ENCODE measurements around the gene MKRN1. TPM values are rescaled to one million over a fixed set of nuclear protein-coding genes. Genes with fewer than 3 reads are reported as not detected.

The MKRN1 gene
- total RNA-seq, 1 donor from 2014 or later: 111 TPM

- Mint-ChIP-seq H3K9me3 (ENCODE audit: unreplicated experiment) (no peaks in the 10 kb centered on the region), H3K4me1 (ENCODE audit: unreplicated experiment) (peaks cover 7% of the 10 kb centered on the region), H3K27ac (ENCODE audit: unreplicated experiment) (no peak overlapping the region), H3K36me3 (ENCODE audit: unreplicated experiment) (no peaks in the 10 kb centered on the region), H3K27me3 (ENCODE audit: unreplicated experiment) (peaks cover 21% of the 10 kb centered on the region), H3K4me3 (ENCODE audit: unreplicated experiment) (no peak overlapping the region)
- DNase-seq (ENCODE audit: extremely low spot score, unreplicated experiment): no peak
- TF ChIP-seq CTCF (IDR thresholded peaks at IDR 0.05): no peak
Measured at GRCh38 chr7:140415361-140415760, 63.9 kb downstream of the MKRN1 start.

GRCh38 chr7:140404565-140405065, 74.7 kb downstream of the MKRN1 start:
- Mint-ChIP-seq H3K27ac (ENCODE audit: unreplicated experiment) (no peak overlapping the region), H3K4me1 (ENCODE audit: unreplicated experiment) (peaks cover 19% of the 10 kb centered on the region), H3K36me3 (ENCODE audit: unreplicated experiment) (no peaks in the 10 kb centered on the region), H3K4me3 (ENCODE audit: unreplicated experiment) (no peak overlapping the region), H3K9me3 (ENCODE audit: unreplicated experiment) (no peaks in the 10 kb centered on the region), H3K27me3 (ENCODE audit: unreplicated experiment) (peaks cover 19% of the 10 kb centered on the region)
- no peak for DNase-seq (ENCODE audit: extremely low spot score, unreplicated experiment)
- no peak for TF ChIP-seq CTCF (IDR thresholded peaks at IDR 0.05)

- DNase-seq (ENCODE audit: extremely low spot score, unreplicated experiment): no peak
- no peaks in the 10 kb centered on the region for H3K36me3 Mint-ChIP-seq (ENCODE audit: unreplicated experiment)
- H3K9me3 Mint-ChIP-seq (ENCODE audit: unreplicated experiment): no peaks in the 10 kb centered on the region
- TF ChIP-seq CTCF (IDR thresholded peaks at IDR 0.05): no peak
- H3K27me3 Mint-ChIP-seq (ENCODE audit: unreplicated experiment): peaks cover 19% of the 10 kb centered on the region
- H3K4me3 Mint-ChIP-seq (ENCODE audit: unreplicated experiment): peak within 1 kb of the TSS; percentile 47
- no peak within 1 kb of the TSS for H3K27ac Mint-ChIP-seq (ENCODE audit: unreplicated experiment)
- H3K4me1 Mint-ChIP-seq (ENCODE audit: unreplicated experiment): peaks cover 19% of the 10 kb centered on the region
Measured at GRCh38 chr7:140403878-140404564, 75.3 kb downstream of the MKRN1 start, which contains the start of gene RAB19. RAB19 (plus strand) TSS chr7:140404058; CDS start chr7:140407647, 3,589 bp downstream.

Other genes starting within 250 kb of the MKRN1 start
- gene SLC37A3, start 81.0 kb downstream of the MKRN1 start, total RNA-seq: 63.8 and 72.7 TPM in 2 replicates
- not detected in 2 replicates for gene RAB19, start 75.4 kb downstream of the MKRN1 start, total RNA-seq
- 53.3 and 56.6 TPM in 2 replicates for gene DENND2A, start 161.3 kb upstream of the MKRN1 start, total RNA-seq
- gene ADCK2, start 193.4 kb upstream of the MKRN1 start, total RNA-seq: 25.7 and 26.1 TPM in 2 replicates
- 177 and 184 TPM in 2 replicates for gene NDUFB2, start 217.2 kb upstream of the MKRN1 start, total RNA-seq